ENCODE measurements around the gene LRCH3.
A peak's percentile ranks its signal among the peaks of the same experiment; 100 is the strongest.
"Not testable (repeated sequence)": the region's sequence is repeated elsewhere in the genome, so short reads cannot be mapped to it uniquely, and the experiment has no call there.

Gene LRCH3

GRCh38 chr3:197886052-197886451 lies 95.0 kb downstream of the LRCH3 start:
- DNase-seq (ENCODE audit: low spot score) = not testable (repeated sequence)

- not testable (repeated sequence) for DNase-seq (ENCODE audit: low spot score)
Observed at GRCh38 chr3:197887430-197888053, 96.5 kb downstream of the LRCH3 start.

GRCh38 chr3:197888511-197888910 lies 97.5 kb downstream of the LRCH3 start:
- no peak for DNase-seq (ENCODE audit: low spot score)

- DNase-seq (ENCODE audit: low spot score) = peak; percentile 23
Observed at GRCh38 chr3:197889204-197889930, 98.3 kb downstream of the LRCH3 start.

GRCh38 chr3:197890693-197891092 lies 99.6 kb downstream of the LRCH3 start:
- DNase-seq (ENCODE audit: low spot score) = no peak

- no peak for DNase-seq (ENCODE audit: low spot score)
Observed at GRCh38 chr3:197892162-197892561, 101.1 kb downstream of the LRCH3 start.

GRCh38 chr3:197896421-197896820 lies 105.4 kb downstream of the LRCH3 start:
- no peak for DNase-seq (ENCODE audit: low spot score)

GRCh38 chr3:197899833-197900478 lies 108.9 kb downstream of the LRCH3 start:
- DNase-seq (ENCODE audit: low spot score) = no peak

- DNase-seq (ENCODE audit: low spot score) = no peak
Observed at GRCh38 chr3:197901626-197902025, 110.6 kb downstream of the LRCH3 start.

GRCh38 chr3:197906023-197906849 lies 115.2 kb downstream of the LRCH3 start:
- DNase-seq (ENCODE audit: low spot score) = peak; percentile 94

GRCh38 chr3:197906850-197907187 lies 115.8 kb downstream of the LRCH3 start:
- no peak for DNase-seq (ENCODE audit: low spot score)

GRCh38 chr3:197907196-197907595 lies 116.1 kb downstream of the LRCH3 start:
- no peak for DNase-seq (ENCODE audit: low spot score)

GRCh38 chr3:197908550-197908949 lies 117.5 kb downstream of the LRCH3 start:
- not testable (repeated sequence) for DNase-seq (ENCODE audit: low spot score)

GRCh38 chr3:197908957-197909701 lies 118.1 kb downstream of the LRCH3 start:
- no peak for DNase-seq (ENCODE audit: low spot score)

- DNase-seq (ENCODE audit: low spot score) = no peak
Observed at GRCh38 chr3:197912741-197913476, 121.9 kb downstream of the LRCH3 start.

GRCh38 chr3:197913641-197914380 lies 122.8 kb downstream of the LRCH3 start:
- DNase-seq (ENCODE audit: low spot score) = no peak

GRCh38 chr3:197921429-197922275 lies 130.6 kb downstream of the LRCH3 start:
- not testable (repeated sequence) for DNase-seq (ENCODE audit: low spot score)

- no peak for DNase-seq (ENCODE audit: low spot score)
Observed at GRCh38 chr3:197926418-197926817, 135.4 kb downstream of the LRCH3 start.

- not testable (repeated sequence) for DNase-seq (ENCODE audit: low spot score)
Observed at GRCh38 chr3:197927578-197927977, 136.5 kb downstream of the LRCH3 start.

Data from SW480 (cell line).